Ectodermal cell (in vitro differentiated cells): ENCODE data around the gene GC. TPM values are rescaled to one million over a fixed set of nuclear protein-coding genes. Genes with fewer than 3 reads are reported as not detected.
"Not testable (repeated sequence)": the region's sequence is repeated elsewhere in the genome, so short reads cannot be mapped to it uniquely, and the experiment has no call there.

Source experiments
- H3K27ac ChIP-seq: 2 replicates; pipeline ENCODE4 v1.7.0; 2013; ENCODE audit warnings: mild to moderate bottlenecking, low read depth, low read length; ENCODE audit not compliant: insufficient read depth, poor library complexity, severe bottlenecking
- H3K27me3 ChIP-seq: 2 replicates; pipeline ENCODE4 v1.7.0; 2013; ENCODE audit warnings: mild to moderate bottlenecking, low read length; ENCODE audit not compliant: insufficient read depth, control insufficient read depth, poor library complexity, severe bottlenecking
- H3K36me3 ChIP-seq: one replicate; pipeline ENCODE4 v1.7.0; 2013; ENCODE audit warnings: low read length; ENCODE audit not compliant: control insufficient read depth, insufficient read depth
- H3K4me1 ChIP-seq: one replicate; pipeline ENCODE4 v1.7.0; 2013; ENCODE audit warnings: low read length; ENCODE audit not compliant: control insufficient read depth, insufficient read depth
- H3K4me3 ChIP-seq: 2 replicates; pipeline ENCODE4 v1.7.0; 2013; ENCODE audit warnings: low read depth, low read length, control low read depth; ENCODE audit not compliant: insufficient read depth
- H3K9me3 ChIP-seq: 2 replicates; pipeline ENCODE4 v1.7.0; 2013; ENCODE audit warnings: mild to moderate bottlenecking, low read length, moderate library complexity; ENCODE audit not compliant: control insufficient read depth
- WGBS, 2 experiments: methylation state at CpG; one replicate each; pipeline ENCODE4 v1.1.7; 2013; ENCODE audit warnings: missing lambda C conversion rate in 2 of 2; 5-methylcytosine and 5-hydroxymethylcytosine counted together
- polyA plus RNA-seq, 4 experiments: library from polyadenylated mRNA; stranded (reverse); fragments of 50-300 nt; gene quantifications; one replicate each; pipeline ENCODE4 v1.2.3, GENCODE V29; 2013

GC gene, protein sequence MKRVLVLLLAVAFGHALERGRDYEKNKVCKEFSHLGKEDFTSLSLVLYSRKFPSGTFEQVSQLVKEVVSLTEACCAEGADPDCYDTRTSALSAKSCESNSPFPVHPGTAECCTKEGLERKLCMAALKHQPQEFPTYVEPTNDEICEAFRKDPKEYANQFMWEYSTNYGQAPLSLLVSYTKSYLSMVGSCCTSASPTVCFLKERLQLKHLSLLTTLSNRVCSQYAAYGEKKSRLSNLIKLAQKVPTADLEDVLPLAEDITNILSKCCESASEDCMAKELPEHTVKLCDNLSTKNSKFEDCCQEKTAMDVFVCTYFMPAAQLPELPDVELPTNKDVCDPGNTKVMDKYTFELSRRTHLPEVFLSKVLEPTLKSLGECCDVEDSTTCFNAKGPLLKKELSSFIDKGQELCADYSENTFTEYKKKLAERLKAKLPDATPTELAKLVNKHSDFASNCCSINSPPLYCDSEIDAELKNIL
- not detected for polyA plus RNA-seq (2013, experiment 1 of 4)
- not detected for polyA plus RNA-seq (2013, experiment 2 of 4)
- polyA plus RNA-seq (2013, experiment 3 of 4) = not detected
- polyA plus RNA-seq (2013, experiment 4 of 4) = not detected

DNA sequence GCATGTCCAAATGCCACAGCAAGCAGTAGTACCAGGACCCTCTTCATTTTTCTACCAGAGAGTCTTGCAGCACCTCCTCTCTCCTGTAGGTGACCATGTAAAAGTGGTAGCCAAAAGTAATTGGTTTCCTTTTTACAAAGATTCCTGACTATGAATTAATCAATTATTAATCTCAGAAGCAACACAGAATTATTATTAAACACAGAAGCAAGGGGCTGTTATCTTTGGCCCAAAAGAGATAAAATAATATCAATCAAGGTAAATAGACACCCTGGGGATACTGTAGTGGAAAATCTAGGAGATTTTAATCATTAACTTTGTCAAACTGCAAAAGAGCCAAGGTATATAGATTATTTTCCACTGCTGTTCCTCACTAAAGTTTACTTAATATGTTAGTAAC, at the start of gene GC:
GC (minus strand) TSS at position 108 of the 400 bp plus-strand sequence; CDS start at position 47, 61 bp downstream.
- Histone ChIP-seq H3K36me3 (no peaks in the 10 kb centered on the region), H3K9me3 (no peaks in the 10 kb centered on the region), H3K27me3 (no peaks in the 10 kb centered on the region), H3K4me3 (no peak within 1 kb of the TSS), H3K4me1 (no peaks in the 10 kb centered on the region), H3K27ac (no peak within 1 kb of the TSS)

DNA sequence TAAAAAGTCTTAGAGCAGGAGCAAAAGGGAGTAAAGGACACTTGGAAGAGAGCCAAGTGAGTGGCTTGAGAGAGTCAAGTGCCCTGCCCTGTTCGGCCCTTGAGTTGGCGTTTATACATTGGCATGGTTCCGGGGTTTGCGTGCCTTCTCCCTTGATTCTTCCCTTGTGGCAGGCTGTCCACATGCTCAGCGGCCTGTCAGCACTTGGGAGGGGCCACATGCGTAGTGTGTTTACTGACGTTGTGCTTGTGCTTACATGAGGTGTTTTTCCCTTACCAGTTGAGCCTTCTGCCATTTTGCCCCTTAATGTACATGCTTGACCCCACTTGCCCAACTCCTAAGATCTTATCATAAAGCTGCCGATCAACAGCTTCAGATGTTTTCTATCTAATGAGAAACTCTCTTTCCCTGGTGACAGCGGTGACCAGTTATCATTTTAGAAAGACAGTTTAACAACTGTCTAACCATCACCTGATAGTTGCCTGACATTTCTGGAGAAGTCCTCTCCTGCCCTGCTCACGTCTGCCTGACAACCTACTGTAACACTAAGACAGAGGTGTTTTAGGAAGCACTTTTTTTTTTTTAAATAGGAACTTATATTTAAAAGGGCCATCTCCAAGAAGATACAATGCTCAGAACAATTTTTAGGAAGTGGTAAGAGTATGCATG, 49.5 kb upstream of the GC start:
- H3K4me1 ChIP-seq = no peaks in the 10 kb centered on the region
- H3K4me3 ChIP-seq = no peak overlapping the region
- WGBS, 2 experiments = 93 to 97% methylated on average over 9 to 10 of the region's 10 CpGs
- no peaks in the 10 kb centered on the region for H3K9me3 ChIP-seq
- no peaks in the 10 kb centered on the region for H3K27me3 ChIP-seq
- H3K27ac ChIP-seq = no peak overlapping the region
- H3K36me3 ChIP-seq = no peaks in the 10 kb centered on the region

DNA sequence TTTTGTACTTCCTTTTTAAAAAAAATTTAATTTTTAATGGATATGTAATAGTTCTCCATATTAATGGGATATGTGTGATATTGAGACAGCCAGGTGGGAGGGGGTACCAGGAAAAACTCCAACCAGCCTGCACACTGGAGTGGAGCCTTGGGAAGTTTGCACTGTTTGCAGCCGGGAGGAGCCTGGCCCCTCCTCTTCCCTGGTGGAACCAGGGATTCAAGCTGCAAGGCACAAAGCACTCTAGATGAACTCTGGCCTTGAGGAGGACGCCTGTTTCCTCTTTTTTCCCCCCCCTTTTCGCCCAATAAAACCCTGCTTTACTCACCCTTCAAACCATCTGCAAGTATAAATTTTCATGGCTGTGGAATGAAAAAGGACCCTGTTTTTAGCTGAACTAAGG, 48.2 kb upstream of the GC start:
- no peaks in the 10 kb centered on the region for H3K4me1 ChIP-seq
- H3K4me3 ChIP-seq = no peak overlapping the region
- WGBS, 2 experiments = 42 to 62% methylated on average over 3 of the region's 3 CpGs
- H3K36me3 ChIP-seq = no peaks in the 10 kb centered on the region
- no peak overlapping the region for H3K27ac ChIP-seq
- no peaks in the 10 kb centered on the region for H3K9me3 ChIP-seq
- H3K27me3 ChIP-seq = no peaks in the 10 kb centered on the region

DNA sequence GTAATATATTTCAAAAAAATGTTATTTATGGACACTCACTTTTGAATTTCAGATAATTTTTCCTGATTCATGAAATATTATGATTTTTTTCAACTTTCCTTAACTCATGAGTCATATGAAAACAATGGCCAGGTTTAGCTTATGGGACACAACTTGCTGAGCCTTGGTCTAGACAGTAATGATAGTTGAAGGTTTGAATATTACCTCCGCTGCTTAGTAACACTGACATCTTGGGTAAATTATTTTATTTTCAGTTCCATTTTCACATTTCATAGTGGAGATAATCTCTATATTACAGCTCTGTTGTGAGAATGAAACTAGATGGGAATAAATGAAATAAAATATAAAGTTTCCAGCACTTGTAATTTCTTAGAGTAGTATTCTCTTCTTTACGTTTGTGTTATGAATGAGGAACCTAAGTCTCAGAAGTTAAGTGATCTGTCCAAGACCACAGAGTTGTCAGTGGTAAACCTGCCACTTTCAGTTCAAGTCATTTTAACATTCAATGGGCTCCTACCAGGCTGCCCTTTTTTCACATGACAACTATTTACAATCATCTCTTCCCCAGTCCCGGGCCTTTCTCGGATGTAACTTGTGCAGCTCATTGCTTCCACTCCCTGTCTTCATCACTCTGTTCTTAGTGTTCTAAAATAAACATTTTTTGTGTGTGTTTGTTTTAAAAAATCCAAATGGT, 46.8 kb upstream of the GC start:
- Histone ChIP-seq H3K27ac (no peak overlapping the region), H3K4me1 (no peaks in the 10 kb centered on the region), H3K4me3 (no peak overlapping the region), H3K9me3 (no peaks in the 10 kb centered on the region), H3K27me3 (no peaks in the 10 kb centered on the region), H3K36me3 (no peaks in the 10 kb centered on the region)
- 51 to 66% methylated on average over 3 of the region's 4 CpGs for WGBS, 2 experiments

DNA sequence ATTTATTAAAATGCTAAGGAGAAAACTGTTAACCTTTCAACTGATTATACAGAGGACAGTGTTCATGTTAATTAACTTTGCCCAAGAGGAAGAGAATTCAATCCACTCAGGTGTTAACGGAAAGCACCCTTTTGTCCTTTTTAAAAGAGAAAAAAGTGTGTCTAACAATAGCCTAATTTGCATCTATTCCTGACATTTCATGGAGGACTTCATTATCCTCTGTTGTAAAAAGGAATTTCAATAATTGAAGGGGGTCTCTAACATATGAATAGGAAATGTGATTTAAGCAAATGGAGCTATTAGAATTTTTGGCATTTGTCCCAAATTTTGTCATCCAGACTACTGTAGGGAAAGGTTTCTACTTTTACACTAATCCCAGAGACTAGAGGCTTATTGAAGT, 44.6 kb upstream of the GC start:
- H3K27ac ChIP-seq = no peak overlapping the region
- H3K36me3 ChIP-seq = no peaks in the 10 kb centered on the region
- H3K4me3 ChIP-seq = no peak overlapping the region
- WGBS, 2 experiments = 14 to 40% methylated on average over 1 of the region's 1 CpG
- H3K9me3 ChIP-seq = no peaks in the 10 kb centered on the region
- H3K27me3 ChIP-seq = no peaks in the 10 kb centered on the region
- H3K4me1 ChIP-seq = no peaks in the 10 kb centered on the region

DNA sequence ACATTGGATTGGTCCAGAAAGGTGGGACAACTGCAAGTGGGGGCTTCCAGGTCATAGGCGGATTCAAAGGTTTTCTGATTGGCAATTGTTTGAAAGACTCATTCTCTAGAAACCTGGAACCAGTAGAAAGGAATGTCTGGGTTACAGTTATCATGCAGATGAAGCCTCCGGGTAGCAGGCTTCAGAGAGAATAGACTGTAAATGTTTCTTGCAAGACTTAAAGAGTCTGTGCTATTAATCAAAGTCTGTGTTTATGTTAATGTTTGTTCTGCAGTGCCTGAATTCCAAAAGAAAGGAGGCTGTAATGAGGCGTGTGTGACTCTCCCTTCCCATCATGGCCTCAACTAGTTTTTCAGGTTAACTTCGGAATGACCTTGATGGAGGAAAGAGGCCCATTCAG, 43.9 kb upstream of the GC start:
- no peaks in the 10 kb centered on the region for H3K27me3 ChIP-seq

DNA sequence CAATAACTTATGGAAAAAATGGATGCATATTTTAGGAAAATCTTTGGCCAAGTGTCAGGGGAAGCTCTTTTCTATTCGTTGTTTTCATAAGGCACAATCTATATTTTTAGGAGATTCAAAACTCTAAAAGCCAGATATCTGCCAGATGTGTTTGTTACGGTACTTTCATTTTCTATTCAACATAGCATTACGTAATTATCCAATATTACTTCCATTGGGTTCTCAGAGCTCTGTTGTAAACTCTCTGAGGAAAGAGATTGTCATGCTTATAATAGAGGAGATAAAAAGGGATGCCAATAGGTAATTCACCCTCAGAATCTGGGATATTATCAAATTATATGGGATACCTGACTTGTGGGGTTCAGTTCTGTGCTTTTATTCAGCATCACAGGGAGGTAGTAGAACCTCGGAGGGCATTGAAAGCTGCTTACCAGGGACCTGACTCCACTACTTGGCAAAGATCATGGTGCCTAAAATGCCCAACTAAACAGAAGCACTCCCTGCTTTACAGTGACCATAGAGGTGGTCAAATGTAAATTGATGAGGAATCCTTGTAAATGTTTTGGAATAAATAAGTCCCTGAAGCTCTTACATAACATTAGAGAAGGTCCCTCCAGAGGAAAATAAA, 32.9 kb upstream of the GC start:
- Histone ChIP-seq H3K4me1 (no peaks in the 10 kb centered on the region), H3K36me3 (no peaks in the 10 kb centered on the region), H3K27ac (no peak overlapping the region), H3K27me3 (no peaks in the 10 kb centered on the region), H3K4me3 (no peak overlapping the region), H3K9me3 (no peaks in the 10 kb centered on the region)
- WGBS, 2 experiments = 96 to 100% methylated on average over 2 to 4 of the region's 4 CpGs

More for the DNA sequence above, 43.9 kb upstream of the GC start:
- no peaks in the 10 kb centered on the region for H3K36me3 ChIP-seq
- H3K4me3 ChIP-seq = no peak overlapping the region
- no peaks in the 10 kb centered on the region for H3K9me3 ChIP-seq
- WGBS, 2 experiments = 17 to 20% methylated on average over 4 of the region's 4 CpGs
- no peak overlapping the region for H3K27ac ChIP-seq
- H3K4me1 ChIP-seq = no peaks in the 10 kb centered on the region

DNA sequence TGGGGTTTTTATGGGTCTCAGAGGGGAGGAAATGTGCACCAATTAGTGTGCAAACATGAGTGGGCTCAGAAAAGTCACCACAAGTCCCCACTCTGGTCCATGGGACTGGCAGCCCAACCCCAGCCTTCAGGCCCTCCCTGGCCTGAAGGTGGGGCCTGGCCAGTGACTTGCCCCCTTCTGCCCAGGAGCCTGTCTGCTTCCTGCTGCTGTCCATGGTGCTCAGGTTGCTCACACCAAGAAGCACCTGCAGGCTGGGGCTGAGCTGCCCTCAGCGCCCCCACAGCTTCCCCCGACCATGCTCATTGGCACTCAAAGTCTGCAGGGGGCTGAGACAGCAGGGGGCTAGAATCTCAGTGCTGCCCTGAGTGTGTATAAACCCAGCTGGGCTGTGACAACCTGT, 30.6 kb upstream of the GC start:
- no peaks in the 10 kb centered on the region for H3K9me3 ChIP-seq
- no peaks in the 10 kb centered on the region for H3K36me3 ChIP-seq
- no peaks in the 10 kb centered on the region for H3K4me1 ChIP-seq
- no peak overlapping the region for H3K27ac ChIP-seq
- 71 to 82% methylated on average over 2 of the region's 2 CpGs for WGBS, 2 experiments
- H3K27me3 ChIP-seq = no peaks in the 10 kb centered on the region
- no peak overlapping the region for H3K4me3 ChIP-seq

DNA sequence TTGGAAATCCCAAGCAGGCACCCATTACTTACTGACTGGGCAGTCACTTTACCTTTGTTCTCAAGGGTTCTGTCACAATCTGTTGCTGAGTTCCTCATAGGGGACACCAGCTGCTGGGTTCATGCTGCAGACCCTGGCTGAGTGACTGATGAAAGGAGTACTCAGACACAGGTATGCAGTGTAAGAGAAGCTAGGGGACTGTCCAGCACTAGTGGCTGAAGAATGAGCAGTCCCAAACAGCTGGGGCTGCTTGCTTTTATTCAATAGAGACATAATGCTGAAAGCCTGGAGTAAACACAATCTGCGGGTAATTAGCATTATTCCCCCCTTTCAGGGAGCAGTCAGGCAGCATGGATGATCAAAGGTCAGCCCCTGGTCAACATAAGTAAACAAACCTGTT, 25.9 kb upstream of the GC start:
- not testable (repeated sequence) for H3K36me3 ChIP-seq, H3K4me1 ChIP-seq, H3K27ac ChIP-seq, H3K4me3 ChIP-seq, H3K27me3 ChIP-seq, H3K9me3 ChIP-seq
- WGBS, 2 experiments = 78 to 96% methylated on average over 1 of the region's 1 CpG
